Kidney (tissue), 22 donors: Measurements from ENCODE around the gene GPR152. TPM values are rescaled to one million over a fixed set of nuclear protein-coding genes. Genes with fewer than 3 reads are reported as not detected.

Experiments
- DNase-seq, 5 donors: peaks; one replicate each; pipeline ENCODE4 v3.0.0-alpha.2; 2013 to 2020
- FAIRE-seq: peaks from 2 replicates; lab custom pipeline; 2012; peaks lifted over from hg19 to GRCh38; lab: Jason Lieb, UNC
- H3K27ac ChIP-seq, 2 donors: one replicate each; pipeline ENCODE4 v1.7.0; 2013; ENCODE audit warnings: low read depth in 2 of 2, low read length in 2 of 2, inconsistent platforms in 1 of 2
- H3K27me3 ChIP-seq: one replicate; pipeline ENCODE4 v1.7.1; 2013; ENCODE audit warnings: low read length, inconsistent platforms; ENCODE audit not compliant: control insufficient read depth, insufficient read depth
- H3K36me3 ChIP-seq, 3 donors: one replicate each; pipeline versions ENCODE4 v1.7.0 to v1.7.1; 2013; ENCODE audit warnings: low read length in 3 of 3, control low read depth in 1 of 3, inconsistent platforms in 1 of 3; ENCODE audit not compliant: insufficient read depth in 3 of 3, control insufficient read depth in 2 of 3
- H3K4me1 ChIP-seq, 3 donors: one replicate each; pipeline versions ENCODE4 v1.7.0 to v1.7.1; 2013; ENCODE audit warnings: low read length in 3 of 3, inconsistent platforms in 1 of 3, low read depth in 1 of 3; ENCODE audit not compliant: control insufficient read depth in 2 of 3, insufficient read depth in 2 of 3
- H3K4me3 ChIP-seq, 3 donors: one replicate each; pipeline versions ENCODE4 v1.7.0 to v1.8.1; 2013; ENCODE audit warnings: low read length in 3 of 3, control low read depth in 1 of 3, inconsistent platforms in 1 of 3
- H3K9ac ChIP-seq, 3 donors: one replicate each; pipeline versions ENCODE4 v1.7.0 to v1.7.1; 2013; ENCODE audit warnings: low read length in 3 of 3, control low read depth in 1 of 3, inconsistent platforms in 1 of 3
- H3K9me3 ChIP-seq, 3 donors: one replicate each; pipeline versions ENCODE4 v1.7.0 to v1.7.1; 2013; ENCODE audit warnings: low read length in 3 of 3, control low read depth in 1 of 3, inconsistent platforms in 1 of 3; ENCODE audit not compliant: control insufficient read depth in 2 of 3, insufficient read depth in 1 of 3
- CTCF ChIP-seq: IDR thresholded peaks from 3 replicates; pipeline ENCODE4 v1.5.1; 2012; ENCODE audit warnings: mild to moderate bottlenecking, moderate library complexity, borderline replicate concordance; ENCODE audit not compliant: insufficient read depth; ENCODE audit errors: extremely low read depth
- intact Hi-C: fragments of 100-400 bp; cut with DNase I; formaldehyde crosslinking; loops from one replicate; pipeline ENCODE4 v1.11.1; 2022
- long read RNA-seq, 10 donors: library from polyadenylated mRNA in 1 of 10; unstranded in 1 of 10; transcript quantifications; one replicate each; pipeline ENCODE4 v2.0.0 and lab custom pipeline, GENCODE V29; 2021 to 2026
- polyA plus RNA-seq: library from polyadenylated mRNA; stranded (reverse); fragments of 350-450 nt; fragmentation: Illumina TruSeq; extraction: RNeasy Lipid Tissue Mini Kit (QIAGEN cat#74804); gene quantifications from one replicate; pipeline ENCODE4 v1.2.3, GENCODE V29; 2014; ENCODE audit warnings: low read depth, low replicate concordance; ENCODE audit not compliant: insufficient read depth
- total RNA-seq: library from RNA; stranded (reverse); fragmentation: NEBNext Ultra II Directional; extraction: Animal tissue kit (Norgen Biotek cat#: 25700); gene quantifications from one replicate; pipeline ENCODE4 v1.2.1, GENCODE V29; 2021
- donor health status: control.
- donor health status: control.
- donor health status: control.
- donor health status: control.
- donor health status: control.
- donor health status: DM: yes; HTN: yes; CAD: no.
- donor health status: Normal renal cell carcinoma (clear cell type).

Gene GPR152
- total RNA-seq, result not detected
- not detected for polyA plus RNA-seq
- long read RNA-seq, donor 1, result 0 reads
- long read RNA-seq, donor 2, result 0 reads
- long read RNA-seq, donor 3, result 0 reads
- long read RNA-seq, donor 4, result 0 reads
- long read RNA-seq, donor 5, result 0 reads
- long read RNA-seq, donor 6, result 0 reads
- long read RNA-seq, donor 7, result 0 reads
- long read RNA-seq, donor 8, result 0 reads
- long read RNA-seq, donor 9, result 0 reads
- long read RNA-seq, donor 10, result 0 reads

- Histone ChIP-seq H3K27me3 (no peaks in the 10 kb centered on the region), H3K4me1 (peaks cover 0 to 3% (median 2%) of the 10 kb centered on the region in 3 donors), H3K27ac (no peak within 1 kb of the TSS), H3K9ac (no peak within 1 kb of the TSS), H3K4me3 (no peak within 1 kb of the TSS), H3K9me3 (no peaks in the 10 kb centered on the region), H3K36me3 (no peaks in the 10 kb centered on the region)
- TF ChIP-seq CTCF, result no peak
- FAIRE-seq, result no peak
- peak in 1 of 5 donors; percentile 78 for DNase-seq
- intact Hi-C loops, result no loop called here
These were observed at the start of gene GPR152 for GRCh38 chr11:67452141-67452952. Gene GPR152 (minus strand): TSS chr11:67452729. CDS start chr11:67452724, 5 bp downstream.

GRCh38 chr11:67501854-67502253 lies 49.3 kb upstream of the GPR152 start:
- H3K36me3 ChIP-seq, result peaks cover 0 to 15% (median 11%) of the 10 kb centered on the region in 3 donors
- no peak overlapping the region for H3K27ac ChIP-seq
- no peaks in the 10 kb centered on the region for H3K9me3 ChIP-seq
- H3K4me3 ChIP-seq, result no peak overlapping the region
- no peak overlapping the region for H3K9ac ChIP-seq
- TF ChIP-seq CTCF, result no peak
- FAIRE-seq (no peak), DNase-seq (peak in 2 of 5 donors; percentile 33 to 79)
- peaks cover 0 to 20% (median 18%) of the 10 kb centered on the region in 3 donors for H3K4me1 ChIP-seq
- intact Hi-C loops, result no loop called here
- no peaks in the 10 kb centered on the region for H3K27me3 ChIP-seq

- Histone ChIP-seq H3K9ac (no peak overlapping the region), H3K4me3 (no peak overlapping the region), H3K27ac (no peak overlapping the region), H3K4me1 (peaks cover 0 to 12% (median 11%) of the 10 kb centered on the region in 3 donors), H3K27me3 (no peaks in the 10 kb centered on the region), H3K36me3 (peaks cover 0 to 11% (median 9%) of the 10 kb centered on the region in 3 donors), H3K9me3 (no peaks in the 10 kb centered on the region)
- intact Hi-C loops, result no loop called here
- TF ChIP-seq CTCF, result no peak
- FAIRE-seq (no peak), DNase-seq (peak in 1 of 5 donors; percentile 53)
These were observed 48.5 kb upstream of the GPR152 start for GRCh38 chr11:67500831-67501715.
